ENCODE data around the gene CLNK.
A peak's percentile ranks its signal among the peaks of the same experiment; 100 is the strongest.

Gene CLNK

GRCh38 chr4:10504570-10505179 lies 179.9 kb downstream of the CLNK start:
- no peak for DNase-seq (ENCODE audit: low spot score)

- no peak for DNase-seq (ENCODE audit: low spot score)
Observed at GRCh38 chr4:10502717-10503116, 181.9 kb downstream of the CLNK start.

GRCh38 chr4:10500776-10501175 lies 183.8 kb downstream of the CLNK start:
- no peak for DNase-seq (ENCODE audit: low spot score)

GRCh38 chr4:10496200-10496599 lies 188.4 kb downstream of the CLNK start:
- DNase-seq (ENCODE audit: low spot score), result no peak

- DNase-seq (ENCODE audit: low spot score), result no peak
Observed at GRCh38 chr4:10495651-10496050, 188.9 kb downstream of the CLNK start.

- DNase-seq (ENCODE audit: low spot score), result no peak
Observed at GRCh38 chr4:10492464-10492863, 192.1 kb downstream of the CLNK start.

GRCh38 chr4:10491401-10491800 lies 193.2 kb downstream of the CLNK start:
- DNase-seq (ENCODE audit: low spot score), result no peak

- no peak for DNase-seq (ENCODE audit: low spot score)
Observed at GRCh38 chr4:10490996-10491395, 193.6 kb downstream of the CLNK start.

- no peak for DNase-seq (ENCODE audit: low spot score)
Observed at GRCh38 chr4:10482913-10483312, 201.7 kb downstream of the CLNK start.

- no peak for DNase-seq (ENCODE audit: low spot score)
Observed at GRCh38 chr4:10480616-10481015, 204.0 kb downstream of the CLNK start.

- DNase-seq (ENCODE audit: low spot score), result no peak
Observed at GRCh38 chr4:10478621-10479020, 205.9 kb downstream of the CLNK start.

- no peak for DNase-seq (ENCODE audit: low spot score)
Observed at GRCh38 chr4:10470505-10470904, 214.1 kb downstream of the CLNK start.

GRCh38 chr4:10466161-10466560 lies 218.4 kb downstream of the CLNK start:
- no peak for DNase-seq (ENCODE audit: low spot score)

- DNase-seq (ENCODE audit: low spot score), result no peak
Observed at GRCh38 chr4:10462876-10463275, 221.7 kb downstream of the CLNK start.

- DNase-seq (ENCODE audit: low spot score), result no peak
Observed at GRCh38 chr4:10461850-10462400, 222.6 kb downstream of the CLNK start.

- DNase-seq (ENCODE audit: low spot score), result peak; percentile 92
Observed at GRCh38 chr4:10461091-10461849, 223.3 kb downstream of the CLNK start.

GRCh38 chr4:10460313-10461047 lies 224.1 kb downstream of the CLNK start:
- no peak for DNase-seq (ENCODE audit: low spot score)

GRCh38 chr4:10459305-10459704 lies 225.3 kb downstream of the CLNK start:
- DNase-seq (ENCODE audit: low spot score), result no peak

GRCh38 chr4:10458177-10458576 lies 226.4 kb downstream of the CLNK start:
- no peak for DNase-seq (ENCODE audit: low spot score)

- peak; percentile 91 for DNase-seq (ENCODE audit: low spot score)
Observed at GRCh38 chr4:10457255-10457801, 227.2 kb downstream of the CLNK start, which contains the start of gene ZNF518B. ZNF518B (minus strand) TSS chr4:10457426; CDS start chr4:10446328, 11,098 bp downstream.

GRCh38 chr4:10456595-10457254 lies 227.8 kb downstream of the CLNK start:
- DNase-seq (ENCODE audit: low spot score), result peak; percentile 61

GRCh38 chr4:10456260-10456594 lies 228.3 kb downstream of the CLNK start:
- no peak for DNase-seq (ENCODE audit: low spot score)
